ACC112 (cell line): ENCODE results near the gene C4BPB.
"Not testable (repeated sequence)": the region's sequence is repeated elsewhere in the genome, so short reads cannot be mapped to it uniquely, and the experiment has no call there.

Experiments
- H2AFZ ChIP-seq: fragments of 200-600 bp; sonication (generic); one replicate; pipeline ENCODE4 v1.6.0; 2017; ENCODE audit warnings: antibody characterized with exemption, low read length; ENCODE audit not compliant: unreplicated experiment
- H3K27ac ChIP-seq: fragments of 200-600 bp; sonication (generic); 2 replicates; pipeline ENCODE4 v1.5.1; 2014; ENCODE audit warnings: low read depth, mild to moderate bottlenecking, antibody characterized with exemption, low read length, moderate library complexity
- H3K27me3 ChIP-seq: fragments of 200-600 bp; sonication (generic); 2 replicates; pipeline ENCODE4 v1.6.1; 2014; ENCODE audit warnings: mild to moderate bottlenecking, antibody characterized with exemption, low read length, moderate library complexity, mixed read lengths; ENCODE audit not compliant: insufficient read depth
- H3K36me3 ChIP-seq: fragments of 200-600 bp; sonication (generic); 2 replicates; pipeline ENCODE4 v1.6.1; 2016; ENCODE audit warnings: mild to moderate bottlenecking, antibody characterized with exemption, low read length, moderate library complexity, mixed read lengths; ENCODE audit not compliant: insufficient read depth
- H3K4me1 ChIP-seq: fragments of 200-600 bp; sonication (generic); one replicate; pipeline ENCODE4 v1.6.1; 2016; ENCODE audit warnings: low read length, mixed read lengths; ENCODE audit not compliant: insufficient read depth, unreplicated experiment, control insufficient read depth
- H3K4me3 ChIP-seq: fragments of 200-600 bp; sonication (generic); 2 replicates; pipeline ENCODE4 v1.5.1; 2014; ENCODE audit warnings: mild to moderate bottlenecking, low read depth, low read length
- H3K79me2 ChIP-seq: fragments of 200-600 bp; sonication (generic); one replicate; pipeline ENCODE4 v1.6.0; 2016; ENCODE audit warnings: low read length; ENCODE audit not compliant: control insufficient read depth, unreplicated experiment, insufficient read depth

The C4BPB gene

GRCh38 chr1:207088701-207089626 is at the start of gene C4BPB:
TSS of gene C4BPB (plus strand) at chr1:207088860. CDS start at chr1:207089532, 672 bp downstream.
- Histone ChIP-seq H3K27me3 (peaks cover 11% of the 10 kb centered on the region), H3K4me1 (no peaks in the 10 kb centered on the region), H3K27ac (no peak within 1 kb of the TSS), H2AFZ (no peak within 1 kb of the TSS), H3K36me3 (no peaks in the 10 kb centered on the region), H3K79me2 (no peaks in the 10 kb centered on the region), H3K4me3 (no peak within 1 kb of the TSS)

DNA sequence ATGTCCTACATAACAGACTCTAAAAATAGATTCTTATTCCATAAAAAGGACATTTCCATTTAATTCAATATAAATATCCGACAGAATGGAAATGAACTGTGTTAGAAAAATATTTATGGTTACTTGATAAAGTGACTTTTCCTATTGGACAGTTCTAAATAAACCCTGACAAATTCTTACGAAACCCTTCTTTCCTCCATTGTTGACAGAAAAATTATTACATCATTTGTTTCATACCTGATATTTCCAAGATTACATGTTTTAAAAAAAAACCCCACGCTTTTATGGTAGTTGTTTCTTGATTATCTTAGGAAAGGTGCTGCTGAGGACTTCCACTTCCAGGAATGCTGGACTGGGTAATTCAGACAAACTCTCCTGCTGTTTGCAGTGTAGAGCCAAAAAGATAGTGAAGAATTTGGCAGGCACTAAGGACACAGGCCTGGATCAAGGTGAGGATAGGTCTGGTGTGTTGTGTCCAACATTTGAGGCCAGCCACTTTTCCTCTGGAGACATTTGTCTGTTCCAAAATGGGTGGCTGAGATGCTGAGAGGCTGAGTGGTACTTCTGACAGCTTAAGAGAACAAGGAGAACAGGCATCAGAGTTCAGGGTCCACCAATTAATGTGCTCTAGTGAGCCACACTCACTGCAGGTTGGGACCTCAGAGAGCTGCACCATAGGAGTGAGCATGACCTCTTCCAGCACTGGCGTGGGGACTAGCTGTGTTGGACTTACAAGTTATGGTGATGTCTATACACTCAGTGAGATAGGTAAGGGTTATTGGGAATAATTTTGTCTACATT is 49.1 kb upstream of the C4BPB start:
- Histone ChIP-seq H2AFZ (no peak overlapping the region), H3K4me3 (no peak overlapping the region), H3K79me2 (no peaks in the 10 kb centered on the region), H3K36me3 (0 out of 2 replicates have a peak, but pooled peaks cover 5% of the 10 kb centered on the region), H3K27ac (no peak overlapping the region), H3K27me3 (peaks cover 3% of the 10 kb centered on the region; the same call in 1 of the 2 replicates), H3K4me1 (peaks cover 3% of the 10 kb centered on the region)

GRCh38 chr1:207040181-207040533 is 48.5 kb upstream of the C4BPB start:
- Histone ChIP-seq H3K36me3 (0 out of 2 replicates have a peak, but pooled peaks cover 7% of the 10 kb centered on the region), H3K27ac (no peak overlapping the region), H3K4me3 (no peak overlapping the region), H2AFZ (no peak overlapping the region), H3K4me1 (peaks cover 2% of the 10 kb centered on the region), H3K27me3 (peaks cover 3% of the 10 kb centered on the region; the same call in 1 of the 2 replicates), H3K79me2 (no peaks in the 10 kb centered on the region)

GRCh38 chr1:207041397-207041796 is 47.3 kb upstream of the C4BPB start:
- H2AFZ ChIP-seq, H3K4me3 ChIP-seq, H3K79me2 ChIP-seq, H3K4me1 ChIP-seq, H3K27ac ChIP-seq, H3K27me3 ChIP-seq: not testable (repeated sequence)
- peaks cover 12% of the 10 kb centered on the region for H3K36me3 ChIP-seq

- H3K4me1 ChIP-seq = peaks cover 35% of the 10 kb centered on the region
- no peak overlapping the region for H3K27ac ChIP-seq
- peaks cover 40% of the 10 kb centered on the region for H3K36me3 ChIP-seq
- peaks cover 49% of the 10 kb centered on the region for H3K79me2 ChIP-seq
- no peak overlapping the region for H2AFZ ChIP-seq
- H3K4me3 ChIP-seq = no peak overlapping the region
- H3K27me3 ChIP-seq = no peaks in the 10 kb centered on the region
Observed at GRCh38 chr1:207045453-207045852, 43.2 kb upstream of the C4BPB start.

GRCh38 chr1:207047505-207047904 is 41.2 kb upstream of the C4BPB start:
- Histone ChIP-seq H3K27me3 (no peaks in the 10 kb centered on the region), H3K36me3 (peaks cover 40% of the 10 kb centered on the region), H3K4me1 (peaks cover 46% of the 10 kb centered on the region), H3K27ac (no peak overlapping the region), H3K4me3 (no peak overlapping the region), H2AFZ (no peak overlapping the region), H3K79me2 (peaks cover 52% of the 10 kb centered on the region)

DNA sequence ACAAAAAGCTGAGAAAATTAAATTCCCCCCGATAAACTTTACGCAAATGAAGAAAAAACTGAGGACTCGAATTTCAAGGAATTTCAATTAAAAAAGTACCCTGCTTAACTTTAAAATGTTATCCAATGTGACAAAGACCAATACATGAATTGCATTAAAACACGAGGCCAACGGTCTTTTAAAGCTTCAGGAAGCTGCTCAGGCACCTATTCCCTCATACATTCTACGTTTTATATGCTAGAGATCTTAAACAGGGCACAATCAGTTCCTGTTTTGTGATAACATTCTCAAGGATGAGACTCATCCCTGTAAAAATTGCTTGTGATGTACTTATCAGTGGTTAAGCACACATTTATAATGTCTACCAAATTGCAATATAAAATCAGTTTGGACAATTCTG is 40.6 kb upstream of the C4BPB start:
- Histone ChIP-seq H2AFZ (no peak overlapping the region), H3K4me3 (no peak overlapping the region), H3K36me3 (peaks cover 40% of the 10 kb centered on the region), H3K27ac (no peak overlapping the region), H3K27me3 (no peaks in the 10 kb centered on the region), H3K79me2 (peaks cover 52% of the 10 kb centered on the region), H3K4me1 (peaks cover 46% of the 10 kb centered on the region)

DNA sequence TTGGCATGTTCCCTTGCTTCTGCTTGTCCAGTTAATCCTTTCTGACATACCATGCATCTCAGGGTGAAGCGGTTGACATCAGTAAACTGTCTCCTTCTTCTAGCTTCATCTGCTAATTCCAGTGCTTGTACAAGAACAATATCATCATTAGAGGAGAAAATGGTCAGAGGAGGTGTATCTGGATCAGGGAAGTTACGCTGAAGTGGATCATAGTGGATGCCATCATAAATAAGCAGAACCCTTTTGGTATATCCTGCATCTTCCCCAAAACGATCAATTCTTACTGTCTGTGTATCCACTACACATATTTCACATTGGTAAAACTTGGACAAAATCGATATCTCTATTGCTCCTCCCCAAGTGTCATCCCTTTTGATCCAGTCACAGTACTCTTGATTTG is 39.6 kb upstream of the C4BPB start:
- no peak overlapping the region for H3K27ac ChIP-seq
- H3K4me3 ChIP-seq = peak overlapping the region; percentile 93; the same call in 1 of the 2 replicates
- peaks cover 39% of the 10 kb centered on the region for H3K36me3 ChIP-seq
- no peaks in the 10 kb centered on the region for H3K27me3 ChIP-seq
- peaks cover 52% of the 10 kb centered on the region for H3K79me2 ChIP-seq
- peaks cover 46% of the 10 kb centered on the region for H3K4me1 ChIP-seq
- no peak overlapping the region for H2AFZ ChIP-seq

- Histone ChIP-seq H3K79me2 (peaks cover 52% of the 10 kb centered on the region), H3K4me1 (peaks cover 46% of the 10 kb centered on the region), H2AFZ (no peak overlapping the region), H3K27me3 (no peaks in the 10 kb centered on the region), H3K4me3 (peak overlapping the region; percentile 93), H3K27ac (no peak overlapping the region), H3K36me3 (peaks cover 35% of the 10 kb centered on the region)
Observed at GRCh38 chr1:207049514-207049913, 39.1 kb upstream of the C4BPB start.

DNA sequence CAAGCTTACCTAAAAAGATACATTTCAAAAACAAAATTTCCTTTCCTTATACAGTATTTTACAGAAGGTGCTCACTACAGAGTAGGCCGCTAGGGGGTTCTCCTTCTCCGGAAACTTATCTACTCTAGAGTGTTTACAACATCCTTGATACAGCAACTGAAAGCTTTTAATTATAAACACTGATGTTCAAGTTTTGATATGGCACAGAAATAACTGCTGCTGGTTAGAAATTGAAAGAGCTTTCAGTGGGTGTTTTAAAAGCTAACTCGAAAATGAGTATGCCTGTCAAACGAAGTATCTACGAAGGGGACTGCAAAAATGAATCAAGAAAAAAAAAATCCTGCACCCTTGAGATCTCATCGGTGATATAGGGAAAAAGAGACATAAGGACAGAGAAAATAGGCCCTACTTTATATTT is 38.7 kb upstream of the C4BPB start:
- H3K27me3 ChIP-seq = no peaks in the 10 kb centered on the region
- H3K36me3 ChIP-seq = peaks cover 34% of the 10 kb centered on the region
- H3K4me3 ChIP-seq = peak overlapping the region; percentile 93
- H3K4me1 ChIP-seq = peaks cover 46% of the 10 kb centered on the region
- H2AFZ ChIP-seq = peak overlapping the region; percentile 88
- H3K27ac ChIP-seq = peak overlapping the region; percentile 84
- H3K79me2 ChIP-seq = peaks cover 52% of the 10 kb centered on the region
